ENCODE results near the gene CREBZF. TPM values are rescaled to one million over a fixed set of nuclear protein-coding genes. Genes with fewer than 3 reads are reported as not detected.

CREBZF gene
- polyA plus RNA-seq, 1 donor (not counting 4 experiments of a cell fraction or from before 2014, with no cell fraction given) = 23.8 TPM

- H3K27ac ChIP-seq (ENCODE audit: control insufficient read depth, insufficient read depth, low read length) = no peak overlapping the region
- no peaks in the 10 kb centered on the region for H3K9me3 ChIP-seq (ENCODE audit: control insufficient read depth, low read depth, low read length)
- H3K9ac ChIP-seq (ENCODE audit: control insufficient read depth, extremely low read depth, insufficient read depth, low read length) = no peak overlapping the region
- no peaks in the 10 kb centered on the region for H3K36me3 ChIP-seq (ENCODE audit: control insufficient read depth in 2 of 2, extremely low read depth in 1 of 2, insufficient read depth in 2 of 2, low read length in 2 of 2)
- H3K27me3 ChIP-seq (ENCODE audit: control insufficient read depth, extremely low read depth, insufficient read depth, low read length) = no peaks in the 10 kb centered on the region
- FAIRE-seq = no peak
- no peaks in the 10 kb centered on the region for H3K9me1 ChIP-seq (ENCODE audit: control insufficient read depth, extremely low read depth, insufficient read depth, low read length)
- dilution Hi-C loops (cut with MboI; ENCODE audit: extremely low pct_ligation_motif_present, low sequenced_read_pairs) = no loop called here
- no peak for DNase-seq (ENCODE audit: low read depth, low spot score)
- H4K20me1 ChIP-seq (ENCODE audit: control insufficient read depth, extremely low read depth, insufficient read depth, low read length) = no peaks in the 10 kb centered on the region
- no peak overlapping the region for H2AFZ ChIP-seq (ENCODE audit: control insufficient read depth, low read length)
- H3K4me1 ChIP-seq (ENCODE audit: control insufficient read depth, extremely low read depth, insufficient read depth, low read length) = no peaks in the 10 kb centered on the region
- no peak overlapping the region for H3K4me3 ChIP-seq (ENCODE audit: control insufficient read depth in 2 of 3, extremely low read depth in 1 of 3, insufficient read depth in 2 of 3, low read depth in 1 of 3, low read length in 3 of 3)
- TF ChIP-seq EZH2 (IDR thresholded peaks at IDR 0.05; ENCODE audit: low read length) = no peak
- no peak for TF ChIP-seq CTCF (optimal IDR thresholded peaks at IDR 0.05 in 1 of 3, IDR thresholded peaks at IDR 0.05 in 1 of 3, conservative IDR thresholded peaks at IDR 0.05 in 1 of 3; ENCODE audit: extremely low read depth in 1 of 3, insufficient read depth in 2 of 3, low read length in 3 of 3)
- no peak overlapping the region for H3K4me2 ChIP-seq (ENCODE audit: control insufficient read depth, extremely low read depth, insufficient read depth, low read depth, low read length)
- no peaks in the 10 kb centered on the region for H3K79me2 ChIP-seq (ENCODE audit: control insufficient read depth, insufficient read depth, low read length)
These were observed 35.2 kb upstream of the CREBZF start for GRCh38 chr11:85699957-85700741.

GRCh38 chr11:85698195-85698594, 33.3 kb upstream of the CREBZF start:
- FAIRE-seq = no peak
- DNase-seq (ENCODE audit: low read depth, low spot score) = no peak
- TF ChIP-seq EZH2 (IDR thresholded peaks at IDR 0.05; ENCODE audit: low read length) = no peak
- no peak for TF ChIP-seq CTCF (optimal IDR thresholded peaks at IDR 0.05 in 1 of 3, IDR thresholded peaks at IDR 0.05 in 1 of 3, conservative IDR thresholded peaks at IDR 0.05 in 1 of 3; ENCODE audit: extremely low read depth in 1 of 3, insufficient read depth in 2 of 3, low read length in 3 of 3)
- no peaks in the 10 kb centered on the region for H4K20me1 ChIP-seq (ENCODE audit: control insufficient read depth, extremely low read depth, insufficient read depth, low read length)
- no peaks in the 10 kb centered on the region for H3K79me2 ChIP-seq (ENCODE audit: control insufficient read depth, insufficient read depth, low read length)
- H3K4me3 ChIP-seq (ENCODE audit: control insufficient read depth in 2 of 3, extremely low read depth in 1 of 3, insufficient read depth in 2 of 3, low read depth in 1 of 3, low read length in 3 of 3) = no peak overlapping the region
- H3K27me3 ChIP-seq (ENCODE audit: control insufficient read depth, extremely low read depth, insufficient read depth, low read length) = no peaks in the 10 kb centered on the region
- H3K9me3 ChIP-seq (ENCODE audit: control insufficient read depth, low read depth, low read length) = no peaks in the 10 kb centered on the region
- no peak overlapping the region for H3K4me2 ChIP-seq (ENCODE audit: control insufficient read depth, extremely low read depth, insufficient read depth, low read depth, low read length)
- no peaks in the 10 kb centered on the region for H3K9me1 ChIP-seq (ENCODE audit: control insufficient read depth, extremely low read depth, insufficient read depth, low read length)
- H3K4me1 ChIP-seq (ENCODE audit: control insufficient read depth, extremely low read depth, insufficient read depth, low read length) = no peaks in the 10 kb centered on the region
- no peak overlapping the region for H2AFZ ChIP-seq (ENCODE audit: control insufficient read depth, low read length)
- no peak overlapping the region for H3K9ac ChIP-seq (ENCODE audit: control insufficient read depth, extremely low read depth, insufficient read depth, low read length)
- dilution Hi-C loops (cut with MboI; ENCODE audit: extremely low pct_ligation_motif_present, low sequenced_read_pairs) = no loop called here
- no peak overlapping the region for H3K27ac ChIP-seq (ENCODE audit: control insufficient read depth, insufficient read depth, low read length)
- H3K36me3 ChIP-seq (ENCODE audit: control insufficient read depth in 2 of 2, extremely low read depth in 1 of 2, insufficient read depth in 2 of 2, low read length in 2 of 2) = no peaks in the 10 kb centered on the region
